Renal cortex interstitium (tissue), 11 donors: ENCODE measurements around the gene RAC2. TPM values are rescaled to one million over a fixed set of nuclear protein-coding genes. Genes with fewer than 3 reads are reported as not detected.

Experiments used
- DNase-seq, 11 donors: peaks; one replicate each; pipeline ENCODE4 v3.0.0-alpha.2; 2013; ENCODE audit warnings: low read depth in 9 of 11, low spot score in 4 of 11; ENCODE audit errors: extremely low read depth in 1 of 11
- polyA plus RNA-seq, 3 donors: library from polyadenylated mRNA; unstranded; fragments of 120-200 nt; gene quantifications; one replicate each; pipeline ENCODE4 v1.2.1, GENCODE V29; 2013; ENCODE audit not compliant: insufficient read length in 3 of 3

Gene RAC2
- polyA plus RNA-seq, 3 donors: 5.2 to 6.7 (median 6.3) TPM

GRCh38 chr22:37280718-37281117 lies 36.6 kb upstream of the RAC2 start:
- DNase-seq: no peak

GRCh38 chr22:37279331-37280181 lies 35.5 kb upstream of the RAC2 start:
- no peak for DNase-seq

- DNase-seq: no peak
Measured at GRCh38 chr22:37278261-37278660, 34.2 kb upstream of the RAC2 start.

GRCh38 chr22:37277384-37277783 lies 33.3 kb upstream of the RAC2 start:
- no peak for DNase-seq

GRCh38 chr22:37276776-37277175 lies 32.7 kb upstream of the RAC2 start:
- DNase-seq: no peak

GRCh38 chr22:37275622-37276021 lies 31.6 kb upstream of the RAC2 start:
- no peak for DNase-seq

GRCh38 chr22:37275134-37275533 lies 31.1 kb upstream of the RAC2 start:
- DNase-seq: no peak

GRCh38 chr22:37274380-37274862 lies 30.4 kb upstream of the RAC2 start:
- DNase-seq: no peak

- no peak for DNase-seq
Measured at GRCh38 chr22:37273846-37274225, 29.8 kb upstream of the RAC2 start.

- DNase-seq: no peak
Measured at GRCh38 chr22:37273126-37273845, 29.2 kb upstream of the RAC2 start.

GRCh38 chr22:37270928-37271650 lies 27.0 kb upstream of the RAC2 start:
- DNase-seq: no peak

GRCh38 chr22:37269936-37270678 lies 26.0 kb upstream of the RAC2 start:
- no peak for DNase-seq

- no peak for DNase-seq
Measured at GRCh38 chr22:37267661-37268413, 23.8 kb upstream of the RAC2 start.

- DNase-seq: peak in 3 of 11 donors; percentile 27 to 42 (median 30)
Measured at GRCh38 chr22:37267135-37267587, 23.1 kb upstream of the RAC2 start.

GRCh38 chr22:37266581-37267134 lies 22.6 kb upstream of the RAC2 start:
- no peak for DNase-seq

- no peak for DNase-seq
Measured at GRCh38 chr22:37263966-37264887, 20.2 kb upstream of the RAC2 start.

- DNase-seq: no peak
Measured at GRCh38 chr22:37262346-37262745, 18.3 kb upstream of the RAC2 start.
